ENCODE results near the gene NCOR2.

Gene NCOR2

DNA sequence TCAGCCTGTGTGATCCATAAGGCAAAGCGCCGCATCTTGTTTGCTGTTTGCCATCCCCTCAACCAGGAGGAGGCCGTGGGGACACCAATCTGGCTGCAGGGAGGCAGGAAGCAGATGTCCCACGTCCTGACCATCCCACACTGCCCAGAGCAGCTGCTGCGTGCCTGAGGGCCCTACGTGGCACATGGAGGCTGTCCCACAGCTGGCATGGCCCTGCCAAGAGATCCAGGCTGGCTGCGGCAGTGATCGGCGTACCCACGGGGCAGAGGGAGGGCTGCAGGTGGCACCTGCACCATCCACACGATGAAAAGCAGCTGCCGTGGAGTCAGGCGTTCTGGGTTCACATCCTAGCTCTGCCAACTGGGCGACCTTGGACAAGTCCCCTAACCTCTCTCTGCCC, 42.0 kb downstream of the NCOR2 start:
- no peak for DNase-seq (ENCODE audit: low spot score)

DNA sequence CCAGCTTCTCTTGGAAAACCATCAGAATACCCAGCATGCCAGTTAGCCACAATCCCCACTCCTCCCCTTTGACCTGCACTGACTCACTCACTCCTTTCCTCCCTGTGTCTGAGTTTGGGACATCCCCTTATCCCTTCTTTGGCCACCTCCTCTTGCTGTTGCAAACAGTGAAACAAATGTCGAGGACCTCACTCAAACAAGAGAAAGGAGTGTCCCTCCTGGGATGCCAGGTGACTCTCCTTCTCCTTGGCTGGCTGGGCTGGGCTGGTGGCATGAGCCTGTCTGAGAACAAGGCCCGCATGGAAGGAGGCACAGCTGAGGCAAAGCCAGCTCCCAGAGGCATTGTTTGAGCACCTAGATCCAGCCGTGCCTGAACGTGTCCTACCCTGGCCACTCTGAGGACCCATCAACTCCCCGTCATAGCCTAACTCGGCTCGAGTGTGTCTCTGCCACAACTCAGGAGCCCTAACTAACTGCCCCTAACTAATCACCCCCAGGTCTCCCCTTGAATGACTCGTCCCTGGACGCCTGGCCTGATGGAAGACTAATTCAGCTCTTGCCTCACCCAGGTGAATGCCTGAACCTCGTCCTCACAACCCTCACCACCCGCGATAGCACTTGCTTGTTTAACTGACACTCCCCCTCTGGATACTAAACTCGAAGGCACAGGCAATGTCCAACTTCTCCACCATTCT, 43.0 kb downstream of the NCOR2 start:
- DNase-seq (ENCODE audit: low spot score) = no peak

DNA sequence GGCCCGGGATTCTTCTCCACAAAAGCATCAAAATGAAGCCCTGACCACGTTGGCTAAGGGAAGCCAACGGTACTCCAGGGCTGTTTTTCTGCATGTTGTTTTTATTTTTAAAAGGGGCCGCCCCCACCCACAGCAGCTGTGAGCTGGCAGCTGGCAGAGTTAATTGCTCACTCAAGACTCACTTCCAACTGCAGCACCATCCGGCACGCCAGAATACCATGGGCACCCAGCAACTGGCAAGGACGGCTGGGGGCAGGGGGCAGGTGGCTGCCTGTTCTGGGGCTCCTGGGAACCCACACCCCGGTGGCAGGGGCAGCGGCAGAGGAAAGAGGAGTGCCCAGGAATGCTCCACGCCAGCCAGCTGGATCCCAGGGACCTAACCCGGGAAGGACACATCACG, 44.3 kb downstream of the NCOR2 start:
- no peak for DNase-seq (ENCODE audit: low spot score)

- DNase-seq (ENCODE audit: low spot score) = no peak
Observed at GRCh38 chr12:124520907-124521306, 46.5 kb downstream of the NCOR2 start.

DNA sequence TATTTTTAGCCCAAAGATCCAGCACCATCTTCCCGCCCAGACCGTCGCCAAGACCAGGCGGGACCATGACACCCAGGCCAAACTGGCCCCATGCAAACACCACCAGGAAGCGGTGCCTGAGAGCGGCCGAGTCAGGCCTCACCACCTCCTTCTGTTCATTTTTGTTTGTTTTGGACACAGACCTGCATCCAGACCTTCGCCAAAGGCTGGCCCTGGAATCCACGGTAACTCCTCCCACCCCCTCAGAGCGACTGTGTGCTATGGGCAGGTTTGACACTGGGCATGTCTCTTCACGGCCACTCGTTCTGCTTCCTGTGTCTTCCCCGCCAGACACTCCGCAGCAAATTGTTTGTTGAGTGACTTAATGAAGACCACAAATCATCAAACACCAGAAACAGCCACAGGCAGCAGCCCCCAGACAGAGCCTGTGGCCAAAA, 47.1 kb downstream of the NCOR2 start:
- DNase-seq (ENCODE audit: low spot score) = no peak

DNA sequence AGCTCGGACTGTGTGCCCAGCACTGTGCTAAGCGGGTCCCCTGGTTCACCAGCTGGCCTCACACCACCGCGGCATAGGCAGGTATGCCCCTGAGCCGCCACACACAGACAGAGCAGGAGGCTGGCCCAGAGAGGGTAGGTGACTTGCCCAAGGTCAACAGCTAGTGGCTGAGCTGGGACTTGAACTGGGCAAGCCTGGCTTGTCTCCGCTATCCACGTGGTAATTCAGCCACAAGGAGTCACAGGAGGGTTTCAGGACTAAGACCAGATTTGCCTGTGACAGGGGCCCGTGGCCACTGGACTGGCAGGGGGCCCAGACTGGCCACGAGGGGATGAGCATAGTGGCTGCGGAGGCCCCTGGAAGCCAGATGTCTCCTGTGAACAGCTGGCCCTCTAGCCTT, 47.7 kb downstream of the NCOR2 start:
- DNase-seq (ENCODE audit: low spot score) = no peak

GRCh38 chr12:124518051-124518932, 49.1 kb downstream of the NCOR2 start:
- DNase-seq (ENCODE audit: low spot score) = no peak
